GM19452 (cell line): Measurements from ENCODE around the gene A1BG.

ENCODE experiments used
- ATAC-seq: cut with Tn5 transposase; IDR thresholded peaks from one replicate; pipeline ENCODE4 v1.9.1; 2021; ENCODE audit not compliant: unreplicated experiment

Gene A1BG

DNA sequence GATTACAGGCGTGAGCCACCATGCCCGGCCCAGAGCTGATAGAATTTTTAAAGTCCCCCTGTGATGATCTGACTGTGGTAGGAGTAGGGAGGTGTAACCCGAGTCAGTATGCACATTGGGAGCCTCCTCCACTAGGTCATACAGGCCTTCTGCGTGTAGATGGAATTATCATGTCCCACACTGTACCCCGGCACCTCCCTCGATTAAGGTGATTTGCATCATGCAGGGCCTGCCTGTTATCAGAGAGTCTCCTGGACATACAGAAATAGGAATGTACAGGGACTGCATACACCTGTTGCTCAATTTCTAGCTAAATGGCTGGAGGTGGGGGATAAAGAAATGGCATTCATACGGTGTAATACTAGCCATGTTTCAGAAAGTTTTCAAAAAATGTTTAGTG is 49.0 kb downstream of the A1BG start:
- no peak for ATAC-seq

DNA sequence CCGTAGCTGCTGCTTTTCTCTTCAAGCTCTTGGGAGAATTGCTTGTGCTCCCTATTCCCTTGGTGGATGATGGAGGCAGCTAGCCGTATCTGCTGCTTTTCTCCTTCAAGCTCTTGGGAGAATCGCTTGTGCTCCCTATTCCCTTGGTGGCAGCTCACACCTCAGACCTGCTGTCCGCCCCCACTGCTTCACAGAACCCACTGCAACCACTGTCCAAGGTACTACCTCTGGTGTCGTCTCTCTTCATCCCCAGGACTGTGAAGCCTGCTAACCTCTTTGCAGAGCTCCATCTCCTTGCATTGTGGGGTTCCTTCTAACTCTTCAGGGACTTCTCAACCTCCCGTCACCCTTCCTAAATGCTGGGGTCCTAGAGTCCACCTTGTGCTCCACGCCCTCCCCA is 52.7 kb downstream of the A1BG start:
- no peak for ATAC-seq

DNA sequence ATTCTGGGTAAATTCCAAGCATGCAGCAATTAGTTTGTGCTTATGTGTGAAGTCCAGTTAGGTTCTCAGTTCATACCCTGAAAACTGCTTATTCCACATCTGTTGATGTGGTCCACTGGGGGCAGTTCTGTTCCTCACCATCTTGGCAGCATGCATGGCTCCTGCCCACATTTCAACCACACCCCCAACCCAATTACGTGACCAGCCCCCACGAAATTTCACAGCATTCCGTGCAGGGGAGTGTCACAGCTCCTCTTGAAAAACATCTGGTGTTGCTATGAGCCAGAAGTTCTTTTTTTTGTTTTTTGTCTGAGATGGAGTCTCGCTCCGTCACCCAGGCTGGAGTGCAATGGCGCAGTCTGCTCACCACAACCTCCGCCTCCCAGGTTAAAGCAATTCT is 57.2 kb downstream of the A1BG start:
- no peak for ATAC-seq
